Measurements from ENCODE around the gene ARF3. TPM values are rescaled to one million over a fixed set of nuclear protein-coding genes. Genes with fewer than 3 reads are reported as not detected.

ARF3 gene
- total and polyA plus RNA-seq, 2 donors (not counting 3 experiments of a cell fraction or from before 2014, with no cell fraction given) = 149 to 172 TPM

DNA sequence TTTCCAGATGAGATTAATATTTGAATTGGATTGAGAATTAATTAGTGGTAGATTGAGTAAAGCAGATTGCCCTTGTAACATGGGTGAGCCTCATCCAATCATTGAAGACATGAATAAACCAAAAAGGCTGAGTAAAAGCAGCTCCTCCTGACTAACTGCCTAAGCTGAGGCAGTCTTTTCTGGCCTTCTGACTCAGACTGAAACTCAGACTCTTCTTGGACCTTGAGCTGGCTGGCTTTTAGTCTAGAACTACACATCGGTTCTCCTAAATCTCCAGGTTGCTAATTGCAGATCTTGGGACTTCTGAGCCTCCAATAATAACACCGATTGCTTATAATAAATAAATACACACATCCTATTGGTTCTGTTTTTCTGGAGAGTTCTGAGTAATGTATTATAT lies 56.0 kb downstream of the ARF3 start:
- Histone ChIP-seq H3K4me2 (ENCODE audit: insufficient read depth, low read length) (no peak overlapping the region), H3K9me3 (replicated peaks; ENCODE audit: control insufficient read depth, insufficient read depth, low read length) (no peaks in the 10 kb centered on the region), H4K20me1 (replicated peaks; ENCODE audit: control insufficient read depth, extremely low read depth, insufficient read depth, low read length) (no peaks in the 10 kb centered on the region), H2AFZ (ENCODE audit: low read depth, low read length) (no peak overlapping the region), H3K27me3 (ENCODE audit: control insufficient read depth in 2 of 2, insufficient read depth in 2 of 2, low read length in 2 of 2) (no peaks in the 10 kb centered on the region), H3K27ac (ENCODE audit: insufficient read depth, low read depth, low read length) (no peak overlapping the region), H3K36me3 (ENCODE audit: control insufficient read depth in 2 of 2, extremely low read depth in 1 of 2, insufficient read depth in 2 of 2, low read length in 2 of 2) (no peaks in the 10 kb centered on the region), H3K4me1 (ENCODE audit: control insufficient read depth, extremely low read depth, insufficient read depth, low read length) (peaks cover 3% of the 10 kb centered on the region), H3K4me3 (replicated peaks in 1 of 3; ENCODE audit: insufficient read depth in 1 of 3, low read depth in 1 of 3, low read length in 3 of 3) (no peak overlapping the region), H3K9me1 (replicated peaks; ENCODE audit: control insufficient read depth, extremely low read depth, insufficient read depth, low read length) (no peaks in the 10 kb centered on the region), H3K9ac (replicated peaks; ENCODE audit: extremely low read depth, insufficient read depth, low read length) (no peak overlapping the region), H3K79me2 (ENCODE audit: control insufficient read depth, insufficient read depth, low read length) (no peaks in the 10 kb centered on the region)
- no peak for FAIRE-seq
- TF ChIP-seq POLR2A (IDR thresholded peaks at IDR 0.05; ENCODE audit: low read depth, low read length) = no peak
- no peak for TF ChIP-seq EZH2 (IDR thresholded peaks at IDR 0.05; ENCODE audit: borderline replicate concordance, low read depth, low read length, severe bottlenecking)
- no peak for TF ChIP-seq JUN (IDR thresholded peaks at IDR 0.05; ENCODE audit: borderline replicate concordance, insufficient read depth, insufficient read length, low read depth)
- TF ChIP-seq MAX (IDR thresholded peaks at IDR 0.05; ENCODE audit: insufficient read depth, insufficient read length) = no peak
- no peak for TF ChIP-seq GATA2 (IDR thresholded peaks at IDR 0.05; ENCODE audit: insufficient read depth, insufficient read length, low read depth, low read length)
- no peak for TF ChIP-seq MYC (IDR thresholded peaks at IDR 0.05; ENCODE audit: low read depth, low read length)
- TF ChIP-seq POLR2AphosphoS5 (IDR thresholded peaks at IDR 0.05; ENCODE audit: insufficient read depth, low read depth, low read length) = no peak
- TF ChIP-seq, protein P1, sequence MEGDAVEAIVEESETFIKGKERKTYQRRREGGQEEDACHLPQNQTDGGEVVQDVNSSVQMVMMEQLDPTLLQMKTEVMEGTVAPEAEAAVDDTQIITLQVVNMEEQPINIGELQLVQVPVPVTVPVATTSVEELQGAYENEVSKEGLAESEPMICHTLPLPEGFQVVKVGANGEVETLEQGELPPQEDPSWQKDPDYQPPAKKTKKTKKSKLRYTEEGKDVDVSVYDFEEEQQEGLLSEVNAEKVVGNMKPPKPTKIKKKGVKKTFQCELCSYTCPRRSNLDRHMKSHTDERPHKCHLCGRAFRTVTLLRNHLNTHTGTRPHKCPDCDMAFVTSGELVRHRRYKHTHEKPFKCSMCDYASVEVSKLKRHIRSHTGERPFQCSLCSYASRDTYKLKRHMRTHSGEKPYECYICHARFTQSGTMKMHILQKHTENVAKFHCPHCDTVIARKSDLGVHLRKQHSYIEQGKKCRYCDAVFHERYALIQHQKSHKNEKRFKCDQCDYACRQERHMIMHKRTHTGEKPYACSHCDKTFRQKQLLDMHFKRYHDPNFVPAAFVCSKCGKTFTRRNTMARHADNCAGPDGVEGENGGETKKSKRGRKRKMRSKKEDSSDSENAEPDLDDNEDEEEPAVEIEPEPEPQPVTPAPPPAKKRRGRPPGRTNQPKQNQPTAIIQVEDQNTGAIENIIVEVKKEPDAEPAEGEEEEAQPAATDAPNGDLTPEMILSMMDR (IDR thresholded peaks at IDR 0.05; ENCODE audit: extremely low read depth in 1 of 2, insufficient read depth in 1 of 2, low read depth in 1 of 2, low read length in 2 of 2) = no peak
- CTCF ChIA-PET = interaction anchor here (4.4 to 6.7 kb wide), 2 partner anchors 11 to 49 kb away, joined by 56 to 72 read pairs; partner anchors contain the start of gene DDX23
- BruUV-seq (replicated peaks) = no TSS peak
- dilution Hi-C loops (cut with MboI; ENCODE audit: extremely low pct_ligation_motif_present, low sequenced_read_pairs) (no loop called here), intact Hi-C loops (cut with micrococcal nuclease) (no loop called here)
- DNase-seq (ENCODE audit: low read depth, low spot score) = no peak
- POLR2A ChIA-PET = no interaction called here

All from endothelial cell of umbilical vein (primary cell).